DOHH2 (cell line): ENCODE data around the gene ZNF280A.
"Not testable (repeated sequence)": the region's sequence is repeated elsewhere in the genome, so short reads cannot be mapped to it uniquely, and the experiment has no call there.

Experiments used
- H3F3A ChIP-seq: fragments of 200-600 bp; sonication (generic), shearing (Covaris generic); 2 replicates; pipeline ENCODE4 v1.6.0; 2016; ENCODE audit warnings: antibody characterized with exemption, mild to moderate bottlenecking; ENCODE audit not compliant: control insufficient read depth, insufficient read depth
- H3K27ac ChIP-seq: fragments of 200-600 bp; sonication (generic); 2 replicates; pipeline ENCODE4 v1.5.1; 2014; ENCODE audit warnings: low read depth, mild to moderate bottlenecking, low read length, moderate library complexity
- H3K27me3 ChIP-seq: fragments of 200-600 bp; sonication (generic); 2 replicates; pipeline ENCODE4 v1.6.1; 2014; ENCODE audit warnings: mild to moderate bottlenecking, low read length, mixed read lengths; ENCODE audit not compliant: control insufficient read depth
- H3K36me3 ChIP-seq: fragments of 200-600 bp; sonication (generic); 2 replicates; pipeline ENCODE4 v1.6.1; 2014; ENCODE audit warnings: mild to moderate bottlenecking, low read length, moderate library complexity, mixed read lengths; ENCODE audit not compliant: control insufficient read depth
- H3K4me1 ChIP-seq: fragments of 200-600 bp; sonication (generic); 2 replicates; pipeline ENCODE4 v1.6.1; 2014; ENCODE audit warnings: mild to moderate bottlenecking, low read length, mixed read lengths; ENCODE audit not compliant: control insufficient read depth
- H3K4me2 ChIP-seq: fragments of 200-600 bp; sonication (generic); 2 replicates; pipeline ENCODE4 v1.6.0; 2014; ENCODE audit warnings: mild to moderate bottlenecking, low read length, moderate library complexity
- H3K4me3 ChIP-seq: fragments of 200-600 bp; sonication (generic); 2 replicates; pipeline ENCODE4 v1.5.1; 2014; ENCODE audit warnings: mild to moderate bottlenecking, low read length, mixed read lengths
- H3K79me2 ChIP-seq: fragments of 200-600 bp; sonication (generic); 2 replicates; pipeline ENCODE4 v1.6.1; 2014; ENCODE audit warnings: mild to moderate bottlenecking, low read length, mixed read lengths; ENCODE audit not compliant: control insufficient read depth
- H3K9me2 ChIP-seq: fragments of 200-600 bp; sonication (generic); replicated peaks from 2 replicates; pipeline ENCODE4 v1.6.1; 2014; ENCODE audit warnings: mild to moderate bottlenecking, low read length, mixed read lengths; ENCODE audit not compliant: control insufficient read depth
- H3K9me3 ChIP-seq: fragments of 200-600 bp; sonication (generic); 2 replicates; pipeline ENCODE4 v1.6.1; 2014; ENCODE audit warnings: antibody characterized with exemption, low read length, mixed read lengths; ENCODE audit not compliant: control insufficient read depth, insufficient read depth
- H4K20me1 ChIP-seq: fragments of 200-600 bp; sonication (generic); 2 replicates; pipeline ENCODE4 v1.6.0; 2014; ENCODE audit warnings: low read depth, mild to moderate bottlenecking, antibody characterized with exemption, low read length, moderate library complexity; ENCODE audit not compliant: control insufficient read depth, insufficient read depth
- EZH2phosphoT487 ChIP-seq: fragments of 200-600 bp; sonication (generic); IDR thresholded peaks from 2 replicates; pipeline ENCODE4 v1.6.1; 2017; ENCODE audit warnings: borderline replicate concordance, mild to moderate bottlenecking, antibody characterized with exemption, low read length, moderate library complexity, mixed read lengths
- TF ChIP-seq, protein P1 (sequence below): fragments of 200-600 bp; sonication (generic); IDR thresholded peaks from one replicate; pipeline ENCODE4 v1.5.1; 2014; ENCODE audit warnings: antibody characterized with exemption, mild to moderate bottlenecking, low read depth, low read length; ENCODE audit not compliant: poor library complexity, severe bottlenecking

Gene ZNF280A

DNA sequence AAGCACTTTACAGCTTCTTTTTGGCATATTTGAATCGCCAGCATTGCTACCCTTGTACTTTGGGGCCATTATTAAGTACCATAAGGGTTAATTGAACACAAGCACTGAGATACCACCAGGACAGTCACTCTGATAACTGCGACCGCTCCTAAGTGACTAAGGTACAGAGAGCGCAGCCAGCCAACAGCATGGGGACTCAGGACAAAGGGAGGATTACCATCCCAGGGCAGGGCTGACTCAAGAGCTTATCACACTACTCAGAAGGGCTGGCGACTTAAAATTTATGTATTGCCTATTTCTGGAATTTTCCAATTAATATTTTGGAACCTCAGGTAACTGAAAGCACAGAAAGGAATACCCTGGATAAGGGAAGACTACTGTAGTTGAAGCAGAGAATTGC is 479 bp downstream of the ZNF280A start:
- Histone ChIP-seq H3K4me3 (peak overlapping the region; percentile 56; the same call in 1 of the 2 replicates), H3K79me2 (no peaks in the 10 kb centered on the region), H3K9me2 (no peaks in the 10 kb centered on the region), H3F3A (no peaks in the 10 kb centered on the region), H3K4me2 (peak overlapping the region; percentile 75; the same call in 1 of the 2 replicates), H4K20me1 (no peaks in the 10 kb centered on the region), H3K4me1 (peaks cover 42% of the 10 kb centered on the region), H3K27me3 (no peaks in the 10 kb centered on the region), H3K27ac (no peak overlapping the region), H3K36me3 (no peaks in the 10 kb centered on the region), H3K9me3 (no peaks in the 10 kb centered on the region)
- TF ChIP-seq, protein P1, sequence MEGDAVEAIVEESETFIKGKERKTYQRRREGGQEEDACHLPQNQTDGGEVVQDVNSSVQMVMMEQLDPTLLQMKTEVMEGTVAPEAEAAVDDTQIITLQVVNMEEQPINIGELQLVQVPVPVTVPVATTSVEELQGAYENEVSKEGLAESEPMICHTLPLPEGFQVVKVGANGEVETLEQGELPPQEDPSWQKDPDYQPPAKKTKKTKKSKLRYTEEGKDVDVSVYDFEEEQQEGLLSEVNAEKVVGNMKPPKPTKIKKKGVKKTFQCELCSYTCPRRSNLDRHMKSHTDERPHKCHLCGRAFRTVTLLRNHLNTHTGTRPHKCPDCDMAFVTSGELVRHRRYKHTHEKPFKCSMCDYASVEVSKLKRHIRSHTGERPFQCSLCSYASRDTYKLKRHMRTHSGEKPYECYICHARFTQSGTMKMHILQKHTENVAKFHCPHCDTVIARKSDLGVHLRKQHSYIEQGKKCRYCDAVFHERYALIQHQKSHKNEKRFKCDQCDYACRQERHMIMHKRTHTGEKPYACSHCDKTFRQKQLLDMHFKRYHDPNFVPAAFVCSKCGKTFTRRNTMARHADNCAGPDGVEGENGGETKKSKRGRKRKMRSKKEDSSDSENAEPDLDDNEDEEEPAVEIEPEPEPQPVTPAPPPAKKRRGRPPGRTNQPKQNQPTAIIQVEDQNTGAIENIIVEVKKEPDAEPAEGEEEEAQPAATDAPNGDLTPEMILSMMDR, result no peak
- TF ChIP-seq EZH2phosphoT487, result no peak

GRCh38 chr22:22516992-22517391 is 3.1 kb downstream of the ZNF280A start:
- Histone ChIP-seq H4K20me1 (no peaks in the 10 kb centered on the region), H3K4me3 (no peak overlapping the region), H3K9me2 (no peaks in the 10 kb centered on the region), H3F3A (no peaks in the 10 kb centered on the region), H3K4me2 (no peak overlapping the region), H3K36me3 (no peaks in the 10 kb centered on the region), H3K9me3 (no peaks in the 10 kb centered on the region), H3K27me3 (no peaks in the 10 kb centered on the region), H3K27ac (no peak overlapping the region), H3K79me2 (no peaks in the 10 kb centered on the region), H3K4me1 (peaks cover 29% of the 10 kb centered on the region)
- no peak for TF ChIP-seq EZH2phosphoT487
- TF ChIP-seq, protein P1, result no peak

DNA sequence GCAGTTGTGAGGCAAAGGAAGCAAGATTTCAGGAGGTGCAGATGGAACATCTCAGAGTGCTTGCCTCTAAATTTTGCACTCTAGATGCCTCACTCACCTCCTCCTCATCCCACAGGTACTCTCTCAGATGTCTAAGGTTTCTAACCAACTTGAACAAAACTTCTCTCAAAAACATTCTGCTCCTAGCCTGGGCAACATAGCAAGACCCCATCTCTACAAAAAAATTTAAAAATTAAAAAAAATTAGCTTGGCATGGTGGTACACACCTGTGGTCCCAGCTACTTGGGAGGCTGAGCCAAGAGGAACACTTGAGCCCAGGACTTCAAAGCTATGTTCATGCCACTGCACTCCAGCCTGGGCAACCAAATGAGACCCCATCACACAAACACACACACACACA is 4.2 kb downstream of the ZNF280A start:
- Histone ChIP-seq H3K4me2 (no peak overlapping the region), H3K4me1 (peaks cover 19% of the 10 kb centered on the region), H3K27ac (no peak overlapping the region), H3K4me3 (no peak overlapping the region), H3K36me3 (no peaks in the 10 kb centered on the region), H3K79me2 (no peaks in the 10 kb centered on the region), H3K9me2 (no peaks in the 10 kb centered on the region), H4K20me1 (no peaks in the 10 kb centered on the region), H3K9me3 (no peaks in the 10 kb centered on the region), H3K27me3 (no peaks in the 10 kb centered on the region), H3F3A (no peaks in the 10 kb centered on the region)
- TF ChIP-seq, protein P1, result no peak
- no peak for TF ChIP-seq EZH2phosphoT487

- not testable (repeated sequence) for H3K36me3 ChIP-seq, H3K79me2 ChIP-seq, H3K9me3 ChIP-seq, H3K27me3 ChIP-seq, H3F3A ChIP-seq, H3K27ac ChIP-seq, H3K4me1 ChIP-seq, H3K4me2 ChIP-seq, H3K9me2 ChIP-seq, H3K4me3 ChIP-seq, H4K20me1 ChIP-seq
Observed at GRCh38 chr22:22514431-22514830, 5.6 kb downstream of the ZNF280A start.
